Fibroblast of the aortic adventitia (primary cell): ENCODE results near the gene AMFR. TPM values are rescaled to one million over a fixed set of nuclear protein-coding genes. Genes with fewer than 3 reads are reported as not detected.

ENCODE experiments used
- DNase-seq: peaks from one replicate; pipeline ENCODE4 v3.0.0-alpha.2; 2010; ENCODE audit warnings: low read depth
- H3K4me3 ChIP-seq: 2 replicates; pipeline ENCODE4 v1.5.1; 2011; ENCODE audit warnings: low read depth, mild to moderate bottlenecking, control low read depth, low read length, moderate library complexity
- total RNA-seq: library from RNA; depleted of rRNA; stranded (reverse); fragments of >200 nt; gene quantifications from 2 replicates; pipeline ENCODE4 v1.2.3, GENCODE V29; 2012; ENCODE audit warnings: low replicate concordance
- TF ChIP-seq, protein P1 (sequence below): IDR thresholded peaks from 2 replicates; pipeline ENCODE4 v1.5.1; 2011; ENCODE audit warnings: mild to moderate bottlenecking, low read length, control low read depth, inconsistent platforms; ENCODE audit not compliant: insufficient read depth

Gene AMFR
- total RNA-seq, 1 donor, result 133 TPM

DNA sequence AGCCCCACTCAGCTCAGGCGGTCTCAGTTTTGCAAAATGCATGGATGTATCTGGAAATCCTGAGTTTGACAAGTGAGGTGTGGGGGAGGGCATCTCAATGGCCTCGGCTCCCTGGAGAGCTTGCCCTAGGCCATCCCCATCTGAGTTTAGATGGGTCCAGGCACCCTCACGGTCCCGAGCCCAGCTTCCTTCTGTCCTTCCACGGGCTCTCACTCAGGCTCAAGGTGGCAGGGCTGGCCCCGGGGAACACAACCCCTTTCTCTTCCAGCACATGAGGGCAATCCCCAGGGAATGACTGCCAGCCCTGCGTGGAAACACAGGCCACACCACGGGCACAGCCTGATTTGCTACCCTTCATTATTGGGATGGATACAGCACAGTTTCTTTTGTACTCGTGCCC is 58.4 kb downstream of the AMFR start:
- DNase-seq, result no peak
- TF ChIP-seq, protein P1, sequence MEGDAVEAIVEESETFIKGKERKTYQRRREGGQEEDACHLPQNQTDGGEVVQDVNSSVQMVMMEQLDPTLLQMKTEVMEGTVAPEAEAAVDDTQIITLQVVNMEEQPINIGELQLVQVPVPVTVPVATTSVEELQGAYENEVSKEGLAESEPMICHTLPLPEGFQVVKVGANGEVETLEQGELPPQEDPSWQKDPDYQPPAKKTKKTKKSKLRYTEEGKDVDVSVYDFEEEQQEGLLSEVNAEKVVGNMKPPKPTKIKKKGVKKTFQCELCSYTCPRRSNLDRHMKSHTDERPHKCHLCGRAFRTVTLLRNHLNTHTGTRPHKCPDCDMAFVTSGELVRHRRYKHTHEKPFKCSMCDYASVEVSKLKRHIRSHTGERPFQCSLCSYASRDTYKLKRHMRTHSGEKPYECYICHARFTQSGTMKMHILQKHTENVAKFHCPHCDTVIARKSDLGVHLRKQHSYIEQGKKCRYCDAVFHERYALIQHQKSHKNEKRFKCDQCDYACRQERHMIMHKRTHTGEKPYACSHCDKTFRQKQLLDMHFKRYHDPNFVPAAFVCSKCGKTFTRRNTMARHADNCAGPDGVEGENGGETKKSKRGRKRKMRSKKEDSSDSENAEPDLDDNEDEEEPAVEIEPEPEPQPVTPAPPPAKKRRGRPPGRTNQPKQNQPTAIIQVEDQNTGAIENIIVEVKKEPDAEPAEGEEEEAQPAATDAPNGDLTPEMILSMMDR, result no peak
- no peak overlapping the region for H3K4me3 ChIP-seq

DNA sequence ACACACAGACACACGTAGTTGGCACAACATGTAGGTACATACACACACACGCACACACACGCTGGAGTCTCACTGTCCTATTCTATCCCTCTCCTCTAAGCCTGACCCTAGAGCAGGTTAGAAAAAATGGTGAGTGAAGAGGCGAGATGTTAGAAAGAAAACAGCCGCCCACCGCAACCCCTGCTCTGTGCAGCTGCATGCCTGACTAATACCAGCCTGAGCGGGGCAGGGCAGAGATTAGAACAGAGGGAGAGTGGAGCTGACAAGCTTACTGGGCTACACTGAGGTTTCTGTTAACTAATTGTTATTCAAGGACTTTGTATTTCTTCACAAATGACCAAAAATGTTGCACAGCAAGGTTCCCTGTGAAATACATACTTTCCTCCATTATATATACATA is 59.8 kb downstream of the AMFR start:
- no peak overlapping the region for H3K4me3 ChIP-seq
- TF ChIP-seq, protein P1, result no peak
- DNase-seq, result no peak

DNA sequence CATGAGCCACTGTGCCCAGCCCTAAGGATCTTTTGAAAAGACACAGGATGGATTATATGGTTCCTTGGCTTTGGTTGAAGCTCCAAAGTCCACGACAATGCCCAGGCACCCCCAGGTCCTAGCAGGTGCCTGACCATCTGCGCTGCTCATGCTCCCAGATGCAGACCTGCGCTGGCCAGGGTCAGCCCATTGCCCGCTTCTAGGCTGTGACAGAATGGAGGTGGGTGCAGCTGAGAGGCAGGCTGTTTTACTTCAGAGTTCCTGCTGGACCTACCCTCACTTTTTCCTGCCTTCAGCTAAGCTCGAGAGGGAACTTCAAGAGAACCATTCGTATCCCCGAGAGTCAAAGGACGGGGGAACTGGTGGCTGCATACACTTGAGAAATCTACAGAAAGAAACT is 60.5 kb downstream of the AMFR start:
- DNase-seq, result no peak
- H3K4me3 ChIP-seq, result no peak overlapping the region
- TF ChIP-seq, protein P1, result no peak

DNA sequence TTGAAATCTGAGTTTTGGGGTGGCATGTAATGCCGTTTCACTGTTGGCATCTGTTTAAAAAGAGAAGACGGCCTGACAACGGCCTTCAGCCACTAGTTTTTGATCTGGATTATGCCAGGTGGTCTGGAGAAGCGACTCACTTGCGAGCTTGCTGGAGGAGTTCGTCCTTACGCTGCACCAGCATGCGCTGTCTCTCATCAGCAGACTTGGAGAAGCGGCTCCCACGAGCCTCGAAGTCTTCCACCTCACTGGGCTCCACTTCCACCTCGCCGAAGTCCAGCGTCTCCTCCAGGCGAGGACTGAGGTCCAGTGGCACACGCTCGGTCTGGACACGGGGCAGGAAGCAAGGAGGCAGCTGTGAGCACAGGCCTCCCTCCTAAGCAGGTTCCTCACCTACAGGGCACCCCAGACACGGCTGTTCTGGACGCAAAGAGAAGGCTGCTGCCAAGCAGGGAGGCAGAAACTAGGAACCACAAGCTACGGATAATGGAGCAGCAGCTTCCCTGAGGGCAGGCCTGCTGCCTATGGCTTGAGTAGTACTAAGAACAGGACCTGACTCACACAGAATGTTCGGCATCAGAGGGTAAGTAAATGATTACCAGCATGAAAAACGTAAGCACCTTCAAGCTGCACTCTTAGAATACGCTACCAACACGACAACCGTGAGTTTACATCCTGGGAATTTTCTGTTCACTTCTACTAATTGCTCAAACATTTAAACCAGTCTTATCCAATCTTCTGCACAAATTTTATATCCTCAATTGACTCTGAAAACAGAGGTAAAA is 61.4 kb downstream of the AMFR start:
- TF ChIP-seq, protein P1, result no peak
- no peak overlapping the region for H3K4me3 ChIP-seq
- no peak for DNase-seq

DNA sequence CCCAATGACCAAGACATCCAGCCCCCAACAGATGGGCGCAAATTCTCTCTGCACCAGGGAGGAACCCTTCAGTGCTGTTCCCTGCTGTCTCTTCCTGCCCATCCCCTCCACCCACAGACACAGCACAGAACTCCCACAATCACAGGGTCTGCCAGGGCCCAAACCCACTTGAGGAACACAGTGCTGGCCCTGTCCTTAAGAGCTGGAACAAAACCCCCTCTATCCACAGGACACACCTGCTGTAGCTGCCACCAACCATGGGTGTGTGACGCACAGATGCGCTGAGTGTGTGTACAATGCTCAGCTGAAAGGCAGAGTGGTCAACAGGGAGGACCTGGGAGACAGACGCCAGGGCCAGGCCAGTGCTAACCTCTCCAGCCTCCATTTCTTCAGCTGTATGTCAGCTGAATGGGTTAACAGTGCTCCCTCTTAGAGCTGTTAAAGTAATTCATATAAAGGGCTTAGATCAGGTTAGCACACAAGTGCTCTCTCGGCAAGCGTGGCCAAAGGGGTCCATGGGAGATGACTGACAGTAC is 62.1 kb downstream of the AMFR start:
- no peak for DNase-seq
- no peak overlapping the region for H3K4me3 ChIP-seq
- TF ChIP-seq, protein P1, result no peak

DNA sequence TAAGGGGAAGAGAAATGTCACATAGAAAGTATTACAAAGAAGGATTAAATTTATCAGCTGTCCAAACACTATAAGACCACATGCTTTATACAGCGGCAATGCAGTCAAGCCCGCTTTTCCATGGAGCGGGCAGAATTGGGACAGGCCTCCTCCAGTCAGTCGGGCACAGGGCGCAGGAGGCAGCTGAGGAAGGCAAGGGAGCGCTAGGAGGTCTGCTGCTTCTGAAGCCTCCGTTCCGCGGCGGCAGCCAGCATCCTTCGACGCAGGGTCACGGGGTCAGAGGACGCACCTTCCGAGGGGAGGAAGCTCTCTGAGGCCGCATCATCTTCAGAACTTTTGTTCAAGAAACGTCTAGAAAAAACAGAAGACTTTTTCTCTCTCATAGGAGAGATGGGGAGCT is 62.6 kb downstream of the AMFR start:
- TF ChIP-seq, protein P1, result no peak
- no peak overlapping the region for H3K4me3 ChIP-seq
- DNase-seq, result no peak
